HepG2 (cell line): ENCODE results near the gene MEF2A. TPM values are rescaled to one million over a fixed set of nuclear protein-coding genes. Genes with fewer than 3 reads are reported as not detected.

ENCODE experiments used
- DPF2 ChIP-seq: sonication (generic); formaldehyde crosslinking; IDR thresholded peaks from 2 replicates; pipeline ENCODE4 v1.4.0; 2020; ENCODE audit warnings: mild to moderate bottlenecking, low read depth, missing genetic modification reagents, borderline replicate concordance
- GATAD1 ChIP-seq: IDR thresholded peaks from 2 replicates; pipeline ENCODE4 v1.6.1; 2016; ENCODE audit warnings: missing genetic modification reagents, missing compliant biosample characterization
- KLF6 ChIP-seq: IDR thresholded peaks from 2 replicates; pipeline ENCODE4 v1.8.0; 2016; ENCODE audit warnings: missing biosample characterization, missing genetic modification reagents
- MBNL3 ChIP-seq: fragments of 250-450 bp; sonication (Bioruptor Pico); conservative IDR thresholded peaks from 2 replicates; pipeline ENCODE4 v1.8.0; 2022; ENCODE audit warnings: mild to moderate bottlenecking, inconsistent platforms
- PAF1 ChIP-seq: IDR thresholded peaks from 2 replicates; pipeline ENCODE4 v1.6.1; 2016; ENCODE audit warnings: missing genetic modification reagents, missing compliant biosample characterization
- ZMYM4 ChIP-seq: sonication (generic); formaldehyde crosslinking; IDR thresholded peaks from 2 replicates; pipeline ENCODE4 v1.8.1; 2023; ENCODE audit warnings: mild to moderate bottlenecking, missing genetic modification reagents
- ZNF17 ChIP-seq: sonication (generic); formaldehyde crosslinking; IDR thresholded peaks from 2 replicates; pipeline ENCODE4 v1.5.0; 2020; ENCODE audit warnings: mild to moderate bottlenecking, missing genetic modification reagents
- ZNF432 ChIP-seq: sonication (generic); formaldehyde crosslinking; IDR thresholded peaks from 2 replicates; pipeline ENCODE4 v1.5.0; 2020; ENCODE audit warnings: missing genetic modification reagents, mild to moderate bottlenecking, borderline replicate concordance
- ZSCAN21 ChIP-seq: sonication (generic); formaldehyde crosslinking; IDR thresholded peaks from 2 replicates; pipeline ENCODE4 v1.8.0; 2022; ENCODE audit warnings: mild to moderate bottlenecking, missing genetic modification reagents, moderate library complexity, borderline replicate concordance
- polyA plus RNA-seq, 8 experiments: library from polyadenylated mRNA; depleted of rRNA in 3 of 8; stranded (reverse) in 7 of 8; unstranded in 1 of 8; fragments of >200 nt; fragmentation: Illumina TruSeq in 4 of 8; extraction: Trizol in 4 of 8; gene quantifications; 2 replicates each; pipeline versions ENCODE4 v1.2.1 to v1.2.3, GENCODE V29; 2011 to 2016; ENCODE audit warnings: low read depth in 4 of 8, missing spikeins in 1 of 8, mixed read lengths in 1 of 8; ENCODE audit not compliant: insufficient read depth in 1 of 8
- total RNA-seq, 5 experiments: library from RNA; depleted of rRNA; stranded (reverse); fragments of >200 nt; fragmentation: Illumina TruSeq; extraction: Trizol; gene quantifications; 2 replicates each; pipeline ENCODE4 v1.2.3, GENCODE V29; 2016; ENCODE audit warnings: low read depth in 1 of 5
- TF ChIP-seq, protein P1 (sequence below): sonication (generic); formaldehyde crosslinking; IDR thresholded peaks from 2 replicates; pipeline ENCODE4 v1.8.0; 2022; ENCODE audit warnings: mild to moderate bottlenecking, missing genetic modification reagents, moderate library complexity
- TF ChIP-seq, protein P2 (sequence below): sonication (generic); formaldehyde crosslinking; IDR thresholded peaks from 2 replicates; pipeline ENCODE4 v1.8.0; 2022; ENCODE audit warnings: missing genetic modification reagents, mild to moderate bottlenecking, inconsistent platforms, borderline replicate concordance
- TF ChIP-seq, protein P3 (sequence below): sonication (generic); formaldehyde crosslinking; IDR thresholded peaks from 2 replicates; pipeline ENCODE4 v1.4.0; 2020; ENCODE audit warnings: missing genetic modification reagents, borderline replicate concordance
- TF ChIP-seq, protein P4 (sequence below): IDR thresholded peaks from 2 replicates; pipeline ENCODE4 v1.4.0; 2020; ENCODE audit warnings: mild to moderate bottlenecking, missing genetic modification reagents
- TF ChIP-seq, protein P5 (sequence below): sonication (generic); formaldehyde crosslinking; IDR thresholded peaks from 2 replicates; pipeline ENCODE4 v1.4.0; 2020; ENCODE audit warnings: mild to moderate bottlenecking, missing genetic modification reagents

Gene MEF2A
- total and polyA plus RNA-seq, 2 of the 13 experiments (the other 11 are each of a cell fraction or from before 2014, with no cell fraction given), result 15.2 to 24.4 TPM

DNA sequence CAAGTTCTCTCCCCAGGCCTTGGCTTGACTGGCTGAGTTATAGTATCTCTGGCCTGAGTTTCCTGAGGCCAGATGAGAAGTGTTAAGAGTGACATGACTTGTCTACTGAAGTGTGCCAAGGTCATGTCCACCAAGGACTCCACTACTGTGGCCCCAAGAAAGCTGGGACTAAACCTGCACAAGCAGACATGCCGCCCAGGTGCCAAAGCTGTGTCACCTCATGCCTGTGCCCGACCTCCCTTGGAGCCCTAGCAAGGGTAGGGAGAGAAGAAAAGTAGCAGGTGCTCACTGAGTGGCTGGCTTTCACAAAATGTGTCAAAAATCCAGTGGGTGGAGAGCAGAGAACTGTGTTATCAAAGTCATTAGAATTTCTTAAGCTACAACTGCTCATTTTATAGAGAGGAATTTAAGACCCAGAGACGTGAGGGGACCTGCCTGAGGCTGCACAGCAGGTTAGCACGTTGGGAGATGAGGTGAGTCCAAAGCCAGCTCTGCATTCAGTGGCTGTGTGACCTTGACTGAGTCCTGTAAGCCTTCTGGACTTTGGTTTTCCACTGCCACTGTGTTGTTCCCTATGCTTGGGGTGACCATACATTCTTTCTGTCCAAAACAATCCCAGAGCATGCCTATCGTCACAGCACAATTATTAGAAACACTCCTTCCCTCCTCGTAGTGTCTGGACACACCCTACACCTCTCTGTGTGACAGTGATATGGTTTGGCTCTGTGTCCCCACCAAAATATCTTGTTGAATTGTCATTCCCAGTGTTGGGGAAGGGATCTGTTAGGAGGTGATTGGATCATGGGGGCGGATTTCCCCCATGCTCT, 172.4 kb downstream of the MEF2A start (continued):
- TF ChIP-seq, protein P1, sequence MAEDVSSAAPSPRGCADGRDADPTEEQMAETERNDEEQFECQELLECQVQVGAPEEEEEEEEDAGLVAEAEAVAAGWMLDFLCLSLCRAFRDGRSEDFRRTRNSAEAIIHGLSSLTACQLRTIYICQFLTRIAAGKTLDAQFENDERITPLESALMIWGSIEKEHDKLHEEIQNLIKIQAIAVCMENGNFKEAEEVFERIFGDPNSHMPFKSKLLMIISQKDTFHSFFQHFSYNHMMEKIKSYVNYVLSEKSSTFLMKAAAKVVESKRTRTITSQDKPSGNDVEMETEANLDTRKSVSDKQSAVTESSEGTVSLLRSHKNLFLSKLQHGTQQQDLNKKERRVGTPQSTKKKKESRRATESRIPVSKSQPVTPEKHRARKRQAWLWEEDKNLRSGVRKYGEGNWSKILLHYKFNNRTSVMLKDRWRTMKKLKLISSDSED (CRISPR knock-in tag), result no peak
- peak; percentile 63 for TF ChIP-seq ZMYM4
- TF ChIP-seq, protein P2, sequence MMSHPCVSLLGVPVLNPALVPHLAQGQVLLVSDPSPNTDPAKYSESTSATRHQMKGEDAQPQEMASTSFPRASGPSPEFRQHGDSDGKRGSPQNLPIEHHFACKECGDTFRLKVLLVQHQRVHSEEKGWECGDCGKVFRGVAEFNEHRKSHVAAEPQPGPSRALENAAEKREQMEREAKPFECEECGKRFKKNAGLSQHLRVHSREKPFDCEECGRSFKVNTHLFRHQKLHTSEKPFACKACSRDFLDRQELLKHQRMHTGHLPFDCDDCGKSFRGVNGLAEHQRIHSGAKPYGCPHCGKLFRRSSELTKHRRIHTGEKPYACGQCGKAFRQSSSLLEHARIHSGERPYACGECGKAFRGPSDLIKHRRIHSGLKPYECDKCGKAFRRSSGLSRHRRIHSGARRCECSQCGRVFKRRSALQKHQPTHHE (CRISPR knock-in tag), result no peak
- no peak for TF ChIP-seq ZNF17 (CRISPR knock-in tag)
- TF ChIP-seq, protein P3, sequence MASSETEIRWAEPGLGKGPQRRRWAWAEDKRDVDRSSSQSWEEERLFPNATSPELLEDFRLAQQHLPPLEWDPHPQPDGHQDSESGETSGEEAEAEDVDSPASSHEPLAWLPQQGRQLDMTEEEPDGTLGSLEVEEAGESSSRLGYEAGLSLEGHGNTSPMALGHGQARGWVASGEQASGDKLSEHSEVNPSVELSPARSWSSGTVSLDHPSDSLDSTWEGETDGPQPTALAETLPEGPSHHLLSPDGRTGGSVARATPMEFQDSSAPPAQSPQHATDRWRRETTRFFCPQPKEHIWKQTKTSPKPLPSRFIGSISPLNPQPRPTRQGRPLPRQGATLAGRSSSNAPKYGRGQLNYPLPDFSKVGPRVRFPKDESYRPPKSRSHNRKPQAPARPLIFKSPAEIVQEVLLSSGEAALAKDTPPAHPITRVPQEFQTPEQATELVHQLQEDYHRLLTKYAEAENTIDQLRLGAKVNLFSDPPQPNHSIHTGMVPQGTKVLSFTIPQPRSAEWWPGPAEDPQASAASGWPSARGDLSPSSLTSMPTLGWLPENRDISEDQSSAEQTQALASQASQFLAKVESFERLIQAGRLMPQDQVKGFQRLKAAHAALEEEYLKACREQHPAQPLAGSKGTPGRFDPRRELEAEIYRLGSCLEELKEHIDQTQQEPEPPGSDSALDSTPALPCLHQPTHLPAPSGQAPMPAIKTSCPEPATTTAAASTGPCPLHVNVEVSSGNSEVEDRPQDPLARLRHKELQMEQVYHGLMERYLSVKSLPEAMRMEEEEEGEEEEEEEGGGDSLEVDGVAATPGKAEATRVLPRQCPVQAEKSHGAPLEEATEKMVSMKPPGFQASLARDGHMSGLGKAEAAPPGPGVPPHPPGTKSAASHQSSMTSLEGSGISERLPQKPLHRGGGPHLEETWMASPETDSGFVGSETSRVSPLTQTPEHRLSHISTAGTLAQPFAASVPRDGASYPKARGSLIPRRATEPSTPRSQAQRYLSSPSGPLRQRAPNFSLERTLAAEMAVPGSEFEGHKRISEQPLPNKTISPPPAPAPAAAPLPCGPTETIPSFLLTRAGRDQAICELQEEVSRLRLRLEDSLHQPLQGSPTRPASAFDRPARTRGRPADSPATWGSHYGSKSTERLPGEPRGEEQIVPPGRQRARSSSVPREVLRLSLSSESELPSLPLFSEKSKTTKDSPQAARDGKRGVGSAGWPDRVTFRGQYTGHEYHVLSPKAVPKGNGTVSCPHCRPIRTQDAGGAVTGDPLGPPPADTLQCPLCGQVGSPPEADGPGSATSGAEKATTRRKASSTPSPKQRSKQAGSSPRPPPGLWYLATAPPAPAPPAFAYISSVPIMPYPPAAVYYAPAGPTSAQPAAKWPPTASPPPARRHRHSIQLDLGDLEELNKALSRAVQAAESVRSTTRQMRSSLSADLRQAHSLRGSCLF (CRISPR knock-in tag), result no peak
- TF ChIP-seq KLF6 (CRISPR knock-in tag), result no peak
- no peak for TF ChIP-seq PAF1
- TF ChIP-seq, protein P4, sequence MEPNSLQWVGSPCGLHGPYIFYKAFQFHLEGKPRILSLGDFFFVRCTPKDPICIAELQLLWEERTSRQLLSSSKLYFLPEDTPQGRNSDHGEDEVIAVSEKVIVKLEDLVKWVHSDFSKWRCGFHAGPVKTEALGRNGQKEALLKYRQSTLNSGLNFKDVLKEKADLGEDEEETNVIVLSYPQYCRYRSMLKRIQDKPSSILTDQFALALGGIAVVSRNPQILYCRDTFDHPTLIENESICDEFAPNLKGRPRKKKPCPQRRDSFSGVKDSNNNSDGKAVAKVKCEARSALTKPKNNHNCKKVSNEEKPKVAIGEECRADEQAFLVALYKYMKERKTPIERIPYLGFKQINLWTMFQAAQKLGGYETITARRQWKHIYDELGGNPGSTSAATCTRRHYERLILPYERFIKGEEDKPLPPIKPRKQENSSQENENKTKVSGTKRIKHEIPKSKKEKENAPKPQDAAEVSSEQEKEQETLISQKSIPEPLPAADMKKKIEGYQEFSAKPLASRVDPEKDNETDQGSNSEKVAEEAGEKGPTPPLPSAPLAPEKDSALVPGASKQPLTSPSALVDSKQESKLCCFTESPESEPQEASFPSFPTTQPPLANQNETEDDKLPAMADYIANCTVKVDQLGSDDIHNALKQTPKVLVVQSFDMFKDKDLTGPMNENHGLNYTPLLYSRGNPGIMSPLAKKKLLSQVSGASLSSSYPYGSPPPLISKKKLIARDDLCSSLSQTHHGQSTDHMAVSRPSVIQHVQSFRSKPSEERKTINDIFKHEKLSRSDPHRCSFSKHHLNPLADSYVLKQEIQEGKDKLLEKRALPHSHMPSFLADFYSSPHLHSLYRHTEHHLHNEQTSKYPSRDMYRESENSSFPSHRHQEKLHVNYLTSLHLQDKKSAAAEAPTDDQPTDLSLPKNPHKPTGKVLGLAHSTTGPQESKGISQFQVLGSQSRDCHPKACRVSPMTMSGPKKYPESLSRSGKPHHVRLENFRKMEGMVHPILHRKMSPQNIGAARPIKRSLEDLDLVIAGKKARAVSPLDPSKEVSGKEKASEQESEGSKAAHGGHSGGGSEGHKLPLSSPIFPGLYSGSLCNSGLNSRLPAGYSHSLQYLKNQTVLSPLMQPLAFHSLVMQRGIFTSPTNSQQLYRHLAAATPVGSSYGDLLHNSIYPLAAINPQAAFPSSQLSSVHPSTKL (CRISPR knock-in tag), result peak; percentile 59
- TF ChIP-seq ZNF432 (CRISPR knock-in tag), result no peak
- no peak for TF ChIP-seq DPF2 (CRISPR knock-in tag)
- TF ChIP-seq ZSCAN21, result no peak
- TF ChIP-seq GATAD1 (CRISPR knock-in tag), result 0 out of 2 replicates have a peak, but pooled peaks have one; percentile 18
- TF ChIP-seq, protein P5, sequence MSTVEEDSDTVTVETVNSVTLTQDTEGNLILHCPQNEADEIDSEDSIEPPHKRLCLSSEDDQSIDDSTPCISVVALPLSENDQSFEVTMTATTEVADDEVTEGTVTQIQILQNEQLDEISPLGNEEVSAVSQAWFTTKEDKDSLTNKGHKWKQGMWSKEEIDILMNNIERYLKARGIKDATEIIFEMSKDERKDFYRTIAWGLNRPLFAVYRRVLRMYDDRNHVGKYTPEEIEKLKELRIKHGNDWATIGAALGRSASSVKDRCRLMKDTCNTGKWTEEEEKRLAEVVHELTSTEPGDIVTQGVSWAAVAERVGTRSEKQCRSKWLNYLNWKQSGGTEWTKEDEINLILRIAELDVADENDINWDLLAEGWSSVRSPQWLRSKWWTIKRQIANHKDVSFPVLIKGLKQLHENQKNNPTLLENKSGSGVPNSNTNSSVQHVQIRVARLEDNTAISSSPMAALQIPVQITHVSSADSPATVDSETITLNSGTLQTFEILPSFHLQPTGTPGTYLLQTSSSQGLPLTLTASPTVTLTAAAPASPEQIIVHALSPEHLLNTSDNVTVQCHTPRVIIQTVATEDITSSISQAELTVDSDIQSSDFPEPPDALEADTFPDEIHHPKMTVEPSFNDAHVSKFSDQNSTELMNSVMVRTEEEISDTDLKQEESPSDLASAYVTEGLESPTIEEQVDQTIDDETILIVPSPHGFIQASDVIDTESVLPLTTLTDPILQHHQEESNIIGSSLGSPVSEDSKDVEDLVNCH, result no peak
- TF ChIP-seq MBNL3, result no peak
